Activated CD8-positive, alpha-beta T cell treated with anti-CD3 and anti-CD28 coated beads, Interleukin-2, amount 10 ng/mL, durations not matched to agents 7 days and 5 days (primary cell): Measurements from ENCODE around the gene GAB2. TPM values are rescaled to one million over a fixed set of nuclear protein-coding genes. Genes with fewer than 3 reads are reported as not detected.

Source experiments
- ATAC-seq: fragments of 150-1000 bp; cut with Tn5 transposase; one replicate; pipeline ENCODE4 v1.10.0; 2021; ENCODE audit warnings: moderate library complexity
- CTCF ChIA-PET: fragments of 350-600 bp; sonication (Branson Sonifier 250); formaldehyde crosslinking; loops from one replicate; lab custom pipeline; 2021; ENCODE audit warnings: antibody characterized with exemption; lab: Charles Lee
- POLR2A ChIA-PET: fragments of 350-600 bp; sonication (Branson Sonifier 250); formaldehyde crosslinking; loops from one replicate; lab custom pipeline; 2021; ENCODE audit warnings: antibody characterized with exemption; lab: Charles Lee
- DNase-seq: peaks from one replicate; pipeline ENCODE4 v3.0.0-alpha.2; 2020
- H3K27ac Mint-ChIP-seq: one replicate; pipeline ENCODE4 v1.8.0; 2021; ENCODE audit warnings: mild to moderate bottlenecking, mixed read lengths
- H3K27me3 Mint-ChIP-seq: one replicate; pipeline ENCODE4 v1.8.0; 2021; ENCODE audit warnings: low read depth, mixed read lengths
- H3K36me3 Mint-ChIP-seq: one replicate; pipeline ENCODE4 v1.8.0; 2021; ENCODE audit warnings: low read depth, mixed read lengths
- H3K4me1 Mint-ChIP-seq: one replicate; pipeline ENCODE4 v1.8.0; 2021; ENCODE audit warnings: low read depth, mixed read lengths
- H3K4me3 Mint-ChIP-seq: one replicate; pipeline ENCODE4 v1.8.0; 2021; ENCODE audit warnings: mild to moderate bottlenecking, mixed read lengths
- H3K9me3 Mint-ChIP-seq: one replicate; pipeline ENCODE4 v1.8.0; 2022; ENCODE audit warnings: mixed read lengths; ENCODE audit not compliant: insufficient read depth
- total RNA-seq, 2 experiments: library from RNA; stranded (reverse); gene quantifications; one replicate each; pipeline ENCODE4 v1.2.3, GENCODE V29; 2021

Gene GAB2
- total RNA-seq, 2 experiments from 2014 or later, result 7.6 to 9.8 TPM

DNA sequence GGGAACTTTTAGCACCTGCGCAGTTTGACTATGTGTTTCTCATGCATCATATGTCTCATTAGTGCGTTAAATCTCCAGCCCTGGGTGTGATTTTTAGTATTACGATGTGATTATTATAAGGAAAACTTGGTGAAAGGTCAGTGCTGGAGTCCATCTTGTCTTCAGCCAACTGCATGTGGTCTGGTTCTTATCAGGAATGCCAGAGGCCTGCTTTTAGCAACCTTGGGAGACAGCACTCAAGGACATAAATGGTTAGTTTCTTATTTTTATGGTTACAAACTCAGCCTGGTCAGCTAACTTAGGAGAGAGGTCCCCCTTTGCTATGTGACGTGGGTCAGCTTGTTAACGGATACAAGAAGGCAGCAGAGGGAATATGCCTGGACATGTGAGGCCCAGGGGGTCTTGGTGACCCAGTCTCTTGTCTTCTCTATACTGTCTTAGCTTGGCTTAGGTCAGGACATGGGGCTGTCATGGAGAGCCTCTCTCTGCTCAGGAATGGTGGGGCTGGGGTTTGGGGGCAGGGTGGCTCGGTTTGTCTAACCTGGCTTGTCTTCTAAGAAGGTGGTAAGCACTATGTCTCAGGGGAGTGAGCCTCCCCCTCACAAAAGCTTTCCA is 250.7 kb downstream of the GAB2 start:
- no peak for ATAC-seq
- no peaks in the 10 kb centered on the region for H3K36me3 Mint-ChIP-seq
- H3K27ac Mint-ChIP-seq, result no peak overlapping the region
- POLR2A ChIA-PET, result no interaction called here
- CTCF ChIA-PET, result no interaction called here
- H3K9me3 Mint-ChIP-seq, result no peaks in the 10 kb centered on the region
- no peak overlapping the region for H3K4me3 Mint-ChIP-seq
- H3K27me3 Mint-ChIP-seq, result no peaks in the 10 kb centered on the region
- no peak for DNase-seq
- no peaks in the 10 kb centered on the region for H3K4me1 Mint-ChIP-seq

Other genes starting within 250 kb of the GAB2 start
- 1 to 10 TPM; 7.1 to 7.8 TPM for gene KCTD21, start 229.2 kb downstream of the GAB2 start, total RNA-seq
- 10 to 100 TPM; 11.9 to 12.8 TPM for gene USP35, start 228.9 kb downstream of the GAB2 start, total RNA-seq
- 10 to 100 TPM; 14.8 to 18.5 TPM for gene NARS2, start 157.0 kb upstream of the GAB2 start, total RNA-seq